A549 treated with AZD2906 at 1 μM for 4 hours (cell line): Measurements from ENCODE around the gene TAF1B. TPM values are rescaled to one million over a fixed set of nuclear protein-coding genes. Genes with fewer than 3 reads are reported as not detected.

Experiments
- total RNA-seq: library from RNA; stranded (reverse); fragments of 200-300 nt; extraction: Qiagen RNA extraction; gene quantifications from 5 replicates; pipeline ENCODE4 v1.2.3, GENCODE V29; 2022

TAF1B gene
- total RNA-seq: 21.4 to 47.3 TPM (median 23.8 TPM) in 5 replicates

DNA sequence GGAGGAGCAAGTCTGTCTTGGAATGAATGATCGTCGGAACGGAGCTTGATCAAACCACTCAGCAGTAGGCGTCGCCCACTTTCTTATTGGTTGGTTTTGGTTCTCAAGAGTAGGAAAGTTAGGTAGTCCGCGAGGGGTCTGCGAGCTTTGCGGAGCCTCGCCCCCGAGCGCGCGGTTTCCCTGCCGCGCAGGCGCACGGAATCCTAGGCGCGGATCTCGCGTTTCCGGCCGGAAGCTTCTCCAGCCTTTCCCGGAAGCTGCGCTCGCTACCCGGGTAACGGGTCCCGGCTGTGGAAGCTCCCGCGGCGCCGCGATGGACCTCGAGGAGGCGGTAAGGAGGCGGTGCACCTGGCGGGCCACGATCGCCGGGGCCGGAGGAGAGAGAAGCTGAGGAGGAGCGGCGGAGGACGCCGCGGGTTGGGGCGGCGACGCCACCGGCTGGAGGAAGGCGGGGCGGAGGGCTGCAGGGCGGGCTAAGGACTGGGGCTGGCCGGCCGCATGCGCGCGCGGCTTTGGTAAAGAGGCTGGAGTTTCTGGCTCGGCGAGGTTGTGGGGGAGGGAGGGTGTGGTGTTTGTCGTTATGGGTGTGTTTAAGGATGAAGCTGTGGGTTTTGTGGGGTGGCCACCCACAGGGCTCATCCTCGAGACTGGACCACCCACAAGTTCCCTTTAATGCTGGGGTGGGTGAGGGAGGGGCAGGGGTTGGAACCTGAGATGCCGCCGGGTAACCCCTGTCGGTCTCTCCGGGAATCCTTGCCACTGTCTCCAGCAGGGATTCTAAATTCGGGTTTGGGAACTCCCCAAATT lies at the start of gene TAF1B:
TAF1B (plus strand) TSS at position 246 of the 807 bp plus-strand sequence; CDS start at position 314, 68 bp downstream.

GRCh38 chr2:9951522-9952285 lies 108.4 kb downstream of the TAF1B start, which contains the start of gene GRHL1:
Gene GRHL1, plus strand, starts transcription at chr2:9951693. Its CDS starts 141 bp downstream, at chr2:9951834.

Other genes starting within 250 kb of the TAF1B start
- 1,105 to 1,203 TPM (median 1,114 TPM) in 5 replicates for gene YWHAQ, start 212.5 kb upstream of the TAF1B start, total RNA-seq
- gene GRHL1, start 108.2 kb downstream of the TAF1B start, total RNA-seq: 0.93 to 1.3 TPM (median 1.1 TPM) in 5 replicates
- 2.4 to 4.1 TPM (median 3.7 TPM) in 5 replicates for gene KLF11, start 200.1 kb downstream of the TAF1B start, total RNA-seq
- gene CYS1, start 236.9 kb downstream of the TAF1B start, total RNA-seq: 1.0 to 1.9 TPM (median 1.7 TPM) in 5 replicates